Measurements from ENCODE around the gene RYR3.

DNA sequence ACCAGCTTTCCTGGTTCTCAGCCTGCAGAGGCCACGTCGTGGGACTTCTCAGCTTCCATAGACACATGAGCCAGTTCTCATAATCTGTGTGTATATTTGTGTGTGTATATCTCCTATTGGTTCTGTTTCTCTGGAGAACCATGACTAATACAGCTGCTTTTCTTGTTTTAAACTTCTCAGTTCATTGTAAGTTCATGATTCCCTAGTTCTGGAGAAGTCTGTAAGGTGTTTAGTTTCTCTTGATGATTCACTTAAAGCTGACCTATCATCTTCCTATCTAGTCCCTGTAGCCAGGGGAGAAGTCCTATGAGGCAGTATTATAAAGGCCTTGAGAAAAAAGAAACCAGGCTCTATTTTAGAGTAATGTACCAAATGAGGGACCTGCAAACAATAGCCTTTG, 147.7 kb downstream of the RYR3 start:
- TF ChIP-seq, protein P1, sequence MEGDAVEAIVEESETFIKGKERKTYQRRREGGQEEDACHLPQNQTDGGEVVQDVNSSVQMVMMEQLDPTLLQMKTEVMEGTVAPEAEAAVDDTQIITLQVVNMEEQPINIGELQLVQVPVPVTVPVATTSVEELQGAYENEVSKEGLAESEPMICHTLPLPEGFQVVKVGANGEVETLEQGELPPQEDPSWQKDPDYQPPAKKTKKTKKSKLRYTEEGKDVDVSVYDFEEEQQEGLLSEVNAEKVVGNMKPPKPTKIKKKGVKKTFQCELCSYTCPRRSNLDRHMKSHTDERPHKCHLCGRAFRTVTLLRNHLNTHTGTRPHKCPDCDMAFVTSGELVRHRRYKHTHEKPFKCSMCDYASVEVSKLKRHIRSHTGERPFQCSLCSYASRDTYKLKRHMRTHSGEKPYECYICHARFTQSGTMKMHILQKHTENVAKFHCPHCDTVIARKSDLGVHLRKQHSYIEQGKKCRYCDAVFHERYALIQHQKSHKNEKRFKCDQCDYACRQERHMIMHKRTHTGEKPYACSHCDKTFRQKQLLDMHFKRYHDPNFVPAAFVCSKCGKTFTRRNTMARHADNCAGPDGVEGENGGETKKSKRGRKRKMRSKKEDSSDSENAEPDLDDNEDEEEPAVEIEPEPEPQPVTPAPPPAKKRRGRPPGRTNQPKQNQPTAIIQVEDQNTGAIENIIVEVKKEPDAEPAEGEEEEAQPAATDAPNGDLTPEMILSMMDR (conservative IDR thresholded peaks at IDR 0.05; ENCODE audit: low read depth, low read length): no peak
- no peak for TF ChIP-seq EZH2 (IDR thresholded peaks at IDR 0.05; ENCODE audit: low read length, unreplicated experiment)
